NCI-H82 (cell line): ENCODE results near the gene ARTN.

Experiments
- DNase-seq: peaks from one replicate; lab custom pipeline; 2025; lab: John Stamatoyannopoulos, UW

The ARTN gene

GRCh38 chr1:43986712-43987111, 53.1 kb downstream of the ARTN start:
- DNase-seq = no peak
